K562 (cell line): Measurements from ENCODE around the gene WDFY2. TPM values are rescaled to one million over a fixed set of nuclear protein-coding genes. Genes with fewer than 3 reads are reported as not detected.

Experiments
- ATAC-seq: fragments of 200-7000 bp; cut with Tn5 transposase; 3 replicates; pipeline ENCODE4 v1.9.1; 2020; ENCODE audit warnings: moderate library complexity
- BruUV-seq: library from RNA; stranded (reverse); fragments of 400-500 nt; replicated peaks from 2 replicates; lab custom pipeline; 2021; lab: Mats Ljungman, UMichigan
- CTCF ChIA-PET: fragments of 300-600 bp; formaldehyde crosslinking; extraction: SDS; loops from one replicate; lab custom pipeline; 2021; ENCODE audit warnings: low intra/inter-chr PET ratio; lab: Yijun Ruan, JAX
- POLR2A ChIA-PET: fragments of 300-600, 350-650 bp; sonication (Branson Sonifier 250); formaldehyde crosslinking; extraction: SDS; loops from one replicate; lab custom pipeline; 2021; ENCODE audit warnings: antibody characterized with exemption, inconsistent platforms; lab: Yijun Ruan, JAX
- DNase-seq, 4 experiments: peaks; one replicate each; pipeline versions ENCODE4 v3.0.0 to v3.0.0-alpha.2; 2011 to 2018; ENCODE audit warnings: low spot score in 3 of 4, mixed read lengths in 3 of 4; ENCODE audit errors: extremely low read depth in 1 of 4
- FAIRE-seq: peaks from 2 replicates; lab custom pipeline; 2011; peaks lifted over from hg19 to GRCh38; lab: Jason Lieb, UNC
- H2AFZ ChIP-seq: 2 replicates; pipeline ENCODE4 v1.6.0; 2011; ENCODE audit warnings: low read depth, low read length, control low read depth, inconsistent platforms
- H3K27ac ChIP-seq: fragments of 200-600 bp; 3 replicates; pipeline ENCODE4 v1.8.0; 2011; ENCODE audit warnings: low read depth, mild to moderate bottlenecking, control low read depth, inconsistent platforms, low read length, moderate library complexity, mixed read lengths; ENCODE audit errors: extremely low read depth
- H3K27me3 ChIP-seq, 2 experiments: fragments of 300-600 bp in 1 of 2; 2 replicates in 1 of 2; 3 replicates in 1 of 2; pipeline versions ENCODE4 v1.6.0 to v1.8.0; 2011; ENCODE audit warnings: inconsistent platforms in 2 of 2, low read length in 2 of 2, mild to moderate bottlenecking in 1 of 2, mixed read lengths in 1 of 2, moderate library complexity in 1 of 2; ENCODE audit not compliant: control insufficient read depth in 2 of 2, insufficient read depth in 2 of 2
- H3K36me3 ChIP-seq: fragments of 300-600 bp; 3 replicates; pipeline ENCODE4 v1.8.0; 2011; ENCODE audit warnings: mild to moderate bottlenecking, low read length, inconsistent platforms; ENCODE audit not compliant: control insufficient read depth, insufficient read depth
- H3K4me1 ChIP-seq, 2 experiments: fragments of 200-600 bp in 1 of 2; replicated peaks in 1 of 2; 2 replicates in 1 of 2; 3 replicates in 1 of 2; pipeline versions ENCODE4 v1.5.1 to v1.8.0; 2011; ENCODE audit warnings: inconsistent platforms in 2 of 2, low read length in 2 of 2, mild to moderate bottlenecking in 1 of 2, mixed read lengths in 1 of 2, moderate library complexity in 1 of 2; ENCODE audit not compliant: control insufficient read depth in 2 of 2, insufficient read depth in 2 of 2
- H3K4me2 ChIP-seq: 2 replicates; pipeline ENCODE4 v1.6.1; 2011; ENCODE audit warnings: low read length, control low read depth, inconsistent platforms, mixed read lengths; ENCODE audit not compliant: insufficient read depth
- H3K4me3 ChIP-seq: fragments of 200-600 bp; sonication (generic), shearing (Covaris generic); 2 replicates; pipeline ENCODE4 v1.5.1; 2016; ENCODE audit warnings: control low read depth, inconsistent platforms
- H3K79me2 ChIP-seq: fragments of 200-600 bp; 3 replicates; pipeline ENCODE4 v1.8.0; 2011; ENCODE audit warnings: low read length, inconsistent platforms; ENCODE audit not compliant: control insufficient read depth, insufficient read depth
- H3K9ac ChIP-seq, 2 experiments: 2 replicates each; pipeline versions ENCODE4 v1.6.0 to v1.6.1; 2011; ENCODE audit warnings: low read depth in 2 of 2, low read length in 2 of 2, control low read depth in 1 of 2, inconsistent platforms in 1 of 2, mild to moderate bottlenecking in 1 of 2, mixed read lengths in 1 of 2; ENCODE audit not compliant: insufficient read depth in 1 of 2
- H3K9me1 ChIP-seq: one replicate; pipeline ENCODE4 v1.6.0; 2011; ENCODE audit warnings: inconsistent platforms, mild to moderate bottlenecking, low read length, moderate library complexity; ENCODE audit not compliant: control insufficient read depth, insufficient read depth
- H3K9me3 ChIP-seq: replicated peaks from 2 replicates; pipeline ENCODE4 v1.5.1; 2011; ENCODE audit warnings: low read depth, low read length, inconsistent platforms; ENCODE audit not compliant: control insufficient read depth, insufficient read depth
- H4K20me1 ChIP-seq: replicated peaks from 2 replicates; pipeline ENCODE4 v1.6.1; 2011; ENCODE audit warnings: low read length, inconsistent platforms, mixed read lengths; ENCODE audit not compliant: control insufficient read depth, insufficient read depth
- HDAC8 ChIP-seq: fragments of 450-650 bp; IDR thresholded peaks from 2 replicates; pipeline ENCODE4 v1.6.1; 2016; ENCODE audit warnings: mild to moderate bottlenecking, missing genetic modification characterization, moderate library complexity, missing compliant biosample characterization
- LARP7 ChIP-seq: fragments of 450-650 bp; IDR thresholded peaks from 2 replicates; pipeline ENCODE4 v1.6.1; 2016
- NELFE ChIP-seq: IDR thresholded peaks from 2 replicates; pipeline ENCODE4 v1.6.1; 2011; ENCODE audit warnings: mild to moderate bottlenecking; ENCODE audit not compliant: insufficient read depth, insufficient read length
- PHF8 ChIP-seq: fragments of 200-600 bp; sonication (generic); IDR thresholded peaks from 2 replicates; pipeline ENCODE4 v1.6.1; 2012; ENCODE audit warnings: mixed run types, mild to moderate bottlenecking, inconsistent platforms, low read length, moderate library complexity, borderline replicate concordance
- PRMT5 ChIP-seq: sonication (generic); formaldehyde crosslinking; IDR thresholded peaks from 2 replicates; pipeline ENCODE4 v1.5.0; 2020; ENCODE audit warnings: missing genetic modification reagents
- ZEB2 ChIP-seq: fragments of 450-650 bp; IDR thresholded peaks from 2 replicates; pipeline ENCODE4 v1.6.1; 2016
- ZNF224 ChIP-seq: sonication (generic); formaldehyde crosslinking; IDR thresholded peaks from 2 replicates; pipeline ENCODE4 v1.8.0; 2022; ENCODE audit warnings: mild to moderate bottlenecking, missing genetic modification reagents
- ZNF3 ChIP-seq: fragments of 250-450 bp; sonication (Bioruptor Pico); IDR thresholded peaks from 2 replicates; pipeline ENCODE4 v1.5.0; 2021; ENCODE audit warnings: mild to moderate bottlenecking, moderate library complexity
- ZNF586 ChIP-seq: fragments of 450-650 bp; formaldehyde crosslinking; conservative IDR thresholded peaks from 2 replicates; pipeline ENCODE4 v1.4.0; 2020; ENCODE audit warnings: mild to moderate bottlenecking, moderate library complexity
- WGBS: fragments of 100-300 bp; shearing (Covaris generic); methylation state at CpG from one replicate; pipeline ENCODE4 v1.1.6; 2016; ENCODE audit warnings: low coverage, mixed read lengths; ENCODE audit not compliant: insufficient coverage; ENCODE audit errors: missing lambda C conversion rate; 5-methylcytosine and 5-hydroxymethylcytosine counted together
- in situ Hi-C: fragments of 300-500 bp; cut with MboI; formaldehyde crosslinking; loops from 4 replicates; pipeline ENCODE4 v1.15.0; 2018; ENCODE audit warnings: inconsistent platforms, mixed read lengths
- intact Hi-C: fragments of 100-400 bp; cut with micrococcal nuclease; formaldehyde crosslinking; loops from 2 replicates; pipeline ENCODE4 v1.14.2; 2022
- polyA plus RNA-seq, 8 experiments: library from polyadenylated mRNA; depleted of rRNA in 4 of 8; stranded (reverse) in 5 of 8; unstranded in 3 of 8; fragments of >200 nt; fragmentation: Nextera tagmentation in 2 of 8; fragmentation: Illumina TruSeq in 1 of 8; extraction: Ambion mirVana in 2 of 8; extraction: Trizol in 1 of 8; gene quantifications; 2 replicates each; pipeline versions ENCODE4 v1.2.1 to v1.2.3, GENCODE V29; 2011 to 2014; ENCODE audit warnings: inconsistent platforms in 1 of 8, missing spikeins in 1 of 8
- total RNA-seq, 7 experiments: library from RNA; depleted of rRNA in 6 of 7; stranded (reverse); fragments of >200 nt in 6 of 7; fragmentation: Illumina TruSeq in 2 of 7; extraction: Trizol in 2 of 7; gene quantifications; 2 replicates each; pipeline versions ENCODE4 v1.2.1 to v1.2.3, GENCODE V29; 2011 to 2021; ENCODE audit warnings: low replicate concordance in 1 of 7
- TF ChIP-seq, protein P1 (sequence below): IDR thresholded peaks from 2 replicates; pipeline ENCODE4 v1.6.1; 2014; ENCODE audit warnings: antibody characterized with exemption
- TF ChIP-seq, protein P2 (sequence below): IDR thresholded peaks from 2 replicates; pipeline ENCODE4 v1.6.1; 2011; ENCODE audit warnings: borderline replicate concordance, low read depth, mild to moderate bottlenecking, moderate library complexity, low read length; ENCODE audit not compliant: insufficient read depth, poor library complexity, severe bottlenecking
- TF ChIP-seq, protein P3 (sequence below): fragments of 250-450 bp; sonication (Bioruptor Pico); IDR thresholded peaks from 2 replicates; pipeline ENCODE4 v1.8.0; 2022; ENCODE audit warnings: inconsistent platforms
- TF ChIP-seq, protein P4 (sequence below): fragments of 450-650 bp; IDR thresholded peaks from 2 replicates; pipeline ENCODE4 v1.6.1; 2016; ENCODE audit warnings: antibody characterized with exemption
- TF ChIP-seq, protein P5 (sequence below): fragments of 250-450 bp; sonication (Bioruptor Pico); IDR thresholded peaks from 2 replicates; pipeline ENCODE4 v1.4.0; 2020; ENCODE audit warnings: mild to moderate bottlenecking, moderate library complexity

The WDFY2 gene
- total and polyA plus RNA-seq, 9 of the 15 experiments (the other 6 are each of a cell fraction or from before 2014, with no cell fraction given) = 0.66 to 6.4 (median 4.4) TPM

DNA sequence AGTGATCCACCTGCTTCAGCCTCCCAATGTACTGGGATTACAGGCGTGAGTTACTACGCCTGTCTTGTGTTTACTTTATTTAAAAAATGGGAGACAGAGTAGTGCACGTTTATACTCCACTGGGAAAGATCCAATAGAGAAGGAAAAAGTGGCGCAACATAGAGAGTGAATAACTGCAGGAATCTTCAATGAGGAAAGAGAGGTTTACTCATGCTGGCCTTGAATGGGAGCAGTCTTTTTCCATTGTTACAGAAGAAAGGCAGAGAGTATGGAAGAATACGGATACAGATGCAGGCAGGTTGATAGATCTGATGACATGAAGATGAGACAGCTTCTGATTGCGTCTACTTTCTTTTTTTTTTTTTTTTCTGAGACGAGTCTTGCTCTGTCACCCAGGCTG, 4.6 kb upstream of the WDFY2 start:
- intact Hi-C loops = loop anchor here (5.0 to 10.0 kb wide), 2 partner anchors 37 to 175 kb away; no protein-coding TSS in a partner anchor
- Histone ChIP-seq H3K9ac (no peak overlapping the region), H3K27me3 (no peaks in the 10 kb centered on the region), H4K20me1 (no peaks in the 10 kb centered on the region), H3K9me3 (no peaks in the 10 kb centered on the region), H3K9me1 (no peaks in the 10 kb centered on the region), H3K4me3 (no peak overlapping the region)
- FAIRE-seq (no peak), DNase-seq (no peak), ATAC-seq (no peak)
- no TSS peak for BruUV-seq
- 51% methylated on average over 3 of the region's 7 CpGs for WGBS
- CTCF ChIA-PET = no interaction called here
- TF ChIP-seq, protein P1, sequence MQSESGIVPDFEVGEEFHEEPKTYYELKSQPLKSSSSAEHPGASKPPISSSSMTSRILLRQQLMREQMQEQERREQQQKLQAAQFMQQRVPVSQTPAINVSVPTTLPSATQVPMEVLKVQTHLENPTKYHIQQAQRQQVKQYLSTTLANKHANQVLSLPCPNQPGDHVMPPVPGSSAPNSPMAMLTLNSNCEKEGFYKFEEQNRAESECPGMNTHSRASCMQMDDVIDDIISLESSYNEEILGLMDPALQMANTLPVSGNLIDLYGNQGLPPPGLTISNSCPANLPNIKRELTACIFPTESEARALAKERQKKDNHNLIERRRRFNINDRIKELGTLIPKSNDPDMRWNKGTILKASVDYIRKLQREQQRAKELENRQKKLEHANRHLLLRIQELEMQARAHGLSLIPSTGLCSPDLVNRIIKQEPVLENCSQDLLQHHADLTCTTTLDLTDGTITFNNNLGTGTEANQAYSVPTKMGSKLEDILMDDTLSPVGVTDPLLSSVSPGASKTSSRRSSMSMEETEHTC = no peak
- TF ChIP-seq, protein P2, sequence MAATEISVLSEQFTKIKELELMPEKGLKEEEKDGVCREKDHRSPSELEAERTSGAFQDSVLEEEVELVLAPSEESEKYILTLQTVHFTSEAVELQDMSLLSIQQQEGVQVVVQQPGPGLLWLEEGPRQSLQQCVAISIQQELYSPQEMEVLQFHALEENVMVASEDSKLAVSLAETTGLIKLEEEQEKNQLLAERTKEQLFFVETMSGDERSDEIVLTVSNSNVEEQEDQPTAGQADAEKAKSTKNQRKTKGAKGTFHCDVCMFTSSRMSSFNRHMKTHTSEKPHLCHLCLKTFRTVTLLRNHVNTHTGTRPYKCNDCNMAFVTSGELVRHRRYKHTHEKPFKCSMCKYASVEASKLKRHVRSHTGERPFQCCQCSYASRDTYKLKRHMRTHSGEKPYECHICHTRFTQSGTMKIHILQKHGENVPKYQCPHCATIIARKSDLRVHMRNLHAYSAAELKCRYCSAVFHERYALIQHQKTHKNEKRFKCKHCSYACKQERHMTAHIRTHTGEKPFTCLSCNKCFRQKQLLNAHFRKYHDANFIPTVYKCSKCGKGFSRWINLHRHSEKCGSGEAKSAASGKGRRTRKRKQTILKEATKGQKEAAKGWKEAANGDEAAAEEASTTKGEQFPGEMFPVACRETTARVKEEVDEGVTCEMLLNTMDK = no peak
- TF ChIP-seq LARP7 = no peak
- TF ChIP-seq ZNF3 (CRISPR knock-in tag) = no peak
- no peak for TF ChIP-seq PHF8
- no peak for TF ChIP-seq ZEB2
- TF ChIP-seq HDAC8 (tag) = no peak
- TF ChIP-seq ZNF586 (CRISPR knock-in tag) = no peak
- no peak for TF ChIP-seq ZNF224 (CRISPR knock-in tag)
- TF ChIP-seq, protein P3, sequence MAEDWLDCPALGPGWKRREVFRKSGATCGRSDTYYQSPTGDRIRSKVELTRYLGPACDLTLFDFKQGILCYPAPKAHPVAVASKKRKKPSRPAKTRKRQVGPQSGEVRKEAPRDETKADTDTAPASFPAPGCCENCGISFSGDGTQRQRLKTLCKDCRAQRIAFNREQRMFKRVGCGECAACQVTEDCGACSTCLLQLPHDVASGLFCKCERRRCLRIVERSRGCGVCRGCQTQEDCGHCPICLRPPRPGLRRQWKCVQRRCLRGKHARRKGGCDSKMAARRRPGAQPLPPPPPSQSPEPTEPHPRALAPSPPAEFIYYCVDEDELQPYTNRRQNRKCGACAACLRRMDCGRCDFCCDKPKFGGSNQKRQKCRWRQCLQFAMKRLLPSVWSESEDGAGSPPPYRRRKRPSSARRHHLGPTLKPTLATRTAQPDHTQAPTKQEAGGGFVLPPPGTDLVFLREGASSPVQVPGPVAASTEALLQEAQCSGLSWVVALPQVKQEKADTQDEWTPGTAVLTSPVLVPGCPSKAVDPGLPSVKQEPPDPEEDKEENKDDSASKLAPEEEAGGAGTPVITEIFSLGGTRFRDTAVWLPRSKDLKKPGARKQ (CRISPR knock-in tag) = no peak
- TF ChIP-seq NELFE = no peak
- TF ChIP-seq, protein P4, sequence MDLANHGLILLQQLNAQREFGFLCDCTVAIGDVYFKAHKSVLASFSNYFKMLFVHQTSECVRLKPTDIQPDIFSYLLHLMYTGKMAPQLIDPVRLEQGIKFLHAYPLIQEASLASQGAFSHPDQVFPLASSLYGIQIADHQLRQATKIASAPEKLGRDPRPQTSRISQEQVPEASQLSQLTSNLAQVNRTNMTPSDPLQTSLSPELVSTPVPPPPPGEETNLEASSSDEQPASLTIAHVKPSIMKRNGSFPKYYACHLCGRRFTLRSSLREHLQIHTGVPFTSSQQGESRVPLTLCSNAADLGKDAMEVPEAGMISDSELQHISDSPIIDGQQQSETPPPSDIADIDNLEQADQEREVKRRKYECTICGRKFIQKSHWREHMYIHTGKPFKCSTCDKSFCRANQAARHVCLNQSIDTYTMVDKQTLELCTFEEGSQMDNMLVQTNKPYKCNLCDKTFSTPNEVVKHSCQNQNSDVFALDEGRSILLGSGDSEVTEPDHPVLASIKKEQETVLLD = no peak
- TF ChIP-seq, protein P5, sequence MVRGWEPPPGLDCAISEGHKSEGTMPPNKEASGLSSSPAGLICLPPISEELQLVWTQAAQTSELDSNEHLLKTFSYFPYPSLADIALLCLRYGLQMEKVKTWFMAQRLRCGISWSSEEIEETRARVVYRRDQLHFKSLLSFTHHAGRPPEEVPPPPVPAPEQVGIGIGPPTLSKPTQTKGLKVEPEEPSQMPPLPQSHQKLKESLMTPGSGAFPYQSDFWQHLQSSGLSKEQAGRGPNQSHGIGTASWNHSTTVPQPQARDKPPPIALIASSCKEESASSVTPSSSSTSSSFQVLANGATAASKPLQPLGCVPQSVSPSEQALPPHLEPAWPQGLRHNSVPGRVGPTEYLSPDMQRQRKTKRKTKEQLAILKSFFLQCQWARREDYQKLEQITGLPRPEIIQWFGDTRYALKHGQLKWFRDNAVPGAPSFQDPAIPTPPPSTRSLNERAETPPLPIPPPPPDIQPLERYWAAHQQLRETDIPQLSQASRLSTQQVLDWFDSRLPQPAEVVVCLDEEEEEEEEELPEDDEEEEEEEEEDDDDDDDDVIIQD = no peak
- TF ChIP-seq PRMT5 = no peak
- TF ChIP-seq, all 486 proteins: peak for 0
- Histone ChIP-seq H3K36me3 (no peaks in the 10 kb centered on the region), H3K4me1 (peaks cover 7 to 9% of the 10 kb centered on the region in 2 experiments; a peak in 4 of 5 replicates), H3K79me2 (peaks cover 3% of the 10 kb centered on the region; the same call in 2 of the 3 replicates), H2AFZ (no peak overlapping the region), H3K4me2 (no peak overlapping the region), H3K27ac (no peak overlapping the region)
- in situ Hi-C loops = no loop called here
- POLR2A ChIA-PET = no interaction called here
